Stimulated activated naive CD8-positive, alpha-beta T cell treated with anti-CD3 and anti-CD28 coated beads, Interleukin-15, Interleukin-2, amounts not matched to agents 100 ng/mL and 50 ng/mL, for 24 hours (primary cell): Measurements from ENCODE around the gene NR3C2.
"Not testable (repeated sequence)": the region's sequence is repeated elsewhere in the genome, so short reads cannot be mapped to it uniquely, and the experiment has no call there.

ENCODE experiments used
- H3K27ac Mint-ChIP-seq: one replicate; pipeline ENCODE4 v1.8.0; 2021; ENCODE audit warnings: mild to moderate bottlenecking, mixed read lengths
- H3K27me3 Mint-ChIP-seq: one replicate; pipeline ENCODE4 v1.8.0; 2021; ENCODE audit warnings: mixed read lengths
- H3K36me3 Mint-ChIP-seq: one replicate; pipeline ENCODE4 v1.8.0; 2021; ENCODE audit warnings: low read depth, mixed read lengths
- H3K4me1 Mint-ChIP-seq: one replicate; pipeline ENCODE4 v1.8.0; 2021; ENCODE audit warnings: low read depth, mixed read lengths
- H3K4me3 Mint-ChIP-seq: one replicate; pipeline ENCODE4 v1.8.0; 2021; ENCODE audit warnings: mild to moderate bottlenecking, mixed read lengths
- H3K9me3 Mint-ChIP-seq: one replicate; pipeline ENCODE4 v1.8.0; 2021; ENCODE audit warnings: mixed read lengths

The NR3C2 gene

DNA sequence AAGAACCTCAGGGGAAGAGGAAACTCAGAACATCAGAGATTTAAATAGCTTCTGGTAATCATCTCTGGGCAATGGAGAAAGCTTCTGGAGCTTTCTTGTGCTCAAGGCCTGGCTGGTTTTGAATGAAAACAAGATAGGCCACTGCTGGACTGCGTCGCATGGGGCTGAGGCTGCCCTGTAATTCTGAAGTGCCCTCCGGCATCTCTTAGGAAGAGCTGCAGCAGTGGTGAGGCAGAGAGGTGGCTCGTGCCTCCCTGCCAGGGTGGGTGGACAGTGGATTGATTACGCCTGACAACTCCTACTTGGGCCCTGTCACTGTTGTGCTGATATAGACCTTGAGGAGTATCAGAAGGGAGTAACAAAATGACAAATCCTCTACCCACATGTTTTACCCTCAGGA lies 279.7 kb downstream of the NR3C2 start:
- H3K27ac Mint-ChIP-seq = no peak overlapping the region
- peaks cover 3% of the 10 kb centered on the region for H3K4me1 Mint-ChIP-seq
- no peaks in the 10 kb centered on the region for H3K36me3 Mint-ChIP-seq

DNA sequence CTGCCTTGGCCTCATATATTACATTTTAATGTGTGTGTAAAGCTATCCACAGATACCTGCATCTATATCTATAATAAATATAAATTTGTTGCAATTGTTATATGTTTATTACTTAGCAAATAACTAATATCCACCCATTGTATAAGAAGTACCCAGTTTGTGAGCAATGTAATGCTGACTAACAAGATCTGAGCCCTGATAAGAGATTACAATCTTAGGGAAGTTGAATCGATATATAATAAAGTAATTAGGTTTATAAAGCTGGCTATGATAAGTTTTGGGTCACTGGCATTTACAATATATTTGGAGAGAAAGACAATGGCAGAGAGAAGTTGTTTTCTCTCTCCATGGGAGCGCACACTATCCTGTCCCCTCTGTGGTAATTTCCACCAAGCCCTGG lies 280.6 kb downstream of the NR3C2 start:
- H3K4me1 Mint-ChIP-seq = peaks cover 3% of the 10 kb centered on the region
- no peaks in the 10 kb centered on the region for H3K36me3 Mint-ChIP-seq
- no peaks in the 10 kb centered on the region for H3K27me3 Mint-ChIP-seq
- peaks cover 8% of the 10 kb centered on the region for H3K9me3 Mint-ChIP-seq
- H3K27ac Mint-ChIP-seq = no peak overlapping the region
- H3K4me3 Mint-ChIP-seq = no peak overlapping the region

More for the DNA sequence above, 279.7 kb downstream of the NR3C2 start:
- H3K9me3 Mint-ChIP-seq = peaks cover 5% of the 10 kb centered on the region
- no peak overlapping the region for H3K4me3 Mint-ChIP-seq
- no peaks in the 10 kb centered on the region for H3K27me3 Mint-ChIP-seq

GRCh38 chr4:148159793-148160192 lies 282.4 kb downstream of the NR3C2 start:
- Mint-ChIP-seq H3K27me3 (no peaks in the 10 kb centered on the region), H3K9me3 (peaks cover 8% of the 10 kb centered on the region), H3K27ac (no peak overlapping the region), H3K36me3 (no peaks in the 10 kb centered on the region), H3K4me1 (no peaks in the 10 kb centered on the region), H3K4me3 (no peak overlapping the region)

DNA sequence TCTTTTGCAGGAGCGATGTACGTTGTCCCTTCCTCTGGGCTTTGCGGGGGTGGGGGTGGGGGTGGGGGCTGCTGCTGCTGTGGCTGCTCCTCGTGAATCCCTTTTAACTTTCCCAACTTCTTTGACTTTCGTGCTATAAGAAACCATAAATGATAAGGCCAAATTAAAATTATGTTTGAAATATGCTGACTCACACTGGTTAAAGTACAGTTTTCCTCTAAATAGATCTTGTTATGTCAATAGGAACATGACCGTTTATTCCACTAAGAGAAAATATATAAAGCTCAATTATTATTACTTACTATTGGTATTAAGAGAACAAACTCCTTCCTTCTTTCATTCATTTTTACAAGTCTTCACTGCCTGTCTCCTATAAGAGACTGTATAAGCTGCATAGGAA lies 287.4 kb downstream of the NR3C2 start:
- H3K9me3 Mint-ChIP-seq = peaks cover 8% of the 10 kb centered on the region
- no peaks in the 10 kb centered on the region for H3K4me1 Mint-ChIP-seq
- H3K4me3 Mint-ChIP-seq = no peak overlapping the region
- no peak overlapping the region for H3K27ac Mint-ChIP-seq
- no peaks in the 10 kb centered on the region for H3K27me3 Mint-ChIP-seq
- peaks cover 8% of the 10 kb centered on the region for H3K36me3 Mint-ChIP-seq

DNA sequence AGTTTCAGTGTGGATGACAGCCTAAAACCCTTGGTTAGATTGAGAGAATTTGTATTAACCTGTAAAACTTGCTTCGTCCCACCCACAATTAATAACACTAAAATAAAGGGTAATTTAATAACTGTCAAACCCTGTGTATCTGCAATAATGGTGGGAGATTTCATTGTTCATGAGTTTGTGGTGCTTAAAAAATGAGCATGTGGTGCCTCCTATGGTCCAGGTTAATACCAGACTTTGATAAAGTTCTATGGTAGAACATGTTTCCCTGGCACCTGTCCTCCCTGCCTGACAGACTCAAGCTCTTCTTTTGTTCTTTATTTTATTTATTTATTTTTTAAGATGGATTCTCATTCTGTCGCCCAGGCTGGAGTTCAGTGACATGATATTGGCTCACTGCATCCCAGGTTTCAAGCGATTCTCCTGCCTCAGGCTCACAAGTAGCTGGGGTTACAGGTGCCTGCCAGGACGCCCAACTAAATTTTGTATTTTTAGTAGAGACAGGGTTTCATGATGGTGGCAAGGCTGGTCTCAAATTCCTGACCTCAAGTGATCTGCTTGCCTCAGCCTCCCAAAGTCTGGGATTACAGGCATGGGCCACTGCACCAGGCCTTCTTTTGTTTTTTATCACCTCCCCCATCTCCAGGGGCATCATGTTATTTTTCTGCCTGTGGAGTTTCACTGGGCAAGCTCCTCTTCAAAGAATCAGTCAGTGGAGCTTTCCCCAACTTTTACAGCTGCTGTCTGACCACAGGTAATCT lies 289.2 kb downstream of the NR3C2 start:
- H3K4me3 Mint-ChIP-seq = no peak overlapping the region
- no peaks in the 10 kb centered on the region for H3K27me3 Mint-ChIP-seq
- H3K36me3 Mint-ChIP-seq = peaks cover 8% of the 10 kb centered on the region
- H3K27ac Mint-ChIP-seq = no peak overlapping the region
- H3K4me1 Mint-ChIP-seq = no peaks in the 10 kb centered on the region
- H3K9me3 Mint-ChIP-seq = peaks cover 3% of the 10 kb centered on the region

DNA sequence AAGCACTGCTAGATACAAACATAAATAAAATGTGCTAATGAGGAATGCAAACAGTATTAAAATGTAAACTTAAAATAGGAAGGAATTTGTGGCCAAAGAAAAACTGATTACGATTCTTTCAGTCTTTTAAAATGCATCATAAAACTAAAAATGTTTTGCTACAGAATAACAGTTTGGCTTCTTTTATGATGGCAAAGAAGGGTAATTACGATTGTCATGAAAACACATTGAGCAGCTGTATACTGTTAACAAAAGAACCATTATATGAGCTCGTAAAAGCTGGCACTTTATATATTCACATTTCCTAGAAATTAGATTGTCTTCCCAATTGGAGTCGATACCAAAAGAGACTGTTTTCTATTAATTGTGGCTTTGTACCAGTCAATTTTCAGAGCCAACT lies 290.4 kb downstream of the NR3C2 start:
- Mint-ChIP-seq H3K4me3 (no peak overlapping the region), H3K9me3 (no peaks in the 10 kb centered on the region), H3K27ac (no peak overlapping the region), H3K4me1 (no peaks in the 10 kb centered on the region), H3K36me3 (peaks cover 8% of the 10 kb centered on the region), H3K27me3 (no peaks in the 10 kb centered on the region)

DNA sequence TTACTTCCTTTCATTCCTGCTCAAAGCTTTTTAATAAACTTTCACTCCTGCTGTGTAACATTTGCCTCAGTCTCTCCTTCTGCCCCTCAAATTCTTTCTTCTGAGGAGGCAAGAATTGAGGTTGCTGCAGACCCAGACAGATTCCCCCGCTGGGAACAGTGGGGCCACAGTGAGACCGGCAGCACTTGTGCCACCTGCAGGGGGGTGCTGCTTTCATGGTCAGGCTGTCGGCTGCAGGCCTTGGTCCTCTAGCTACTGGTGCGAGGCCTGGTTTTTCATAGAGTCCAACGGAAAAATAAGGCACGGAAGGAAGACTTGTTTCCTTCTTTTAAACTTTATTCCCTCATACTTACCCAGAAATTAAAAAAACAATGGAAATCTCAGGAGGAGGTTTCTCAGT lies 296.7 kb downstream of the NR3C2 start:
- H3K9me3 Mint-ChIP-seq = no peaks in the 10 kb centered on the region
- no peak overlapping the region for H3K27ac Mint-ChIP-seq
- no peak overlapping the region for H3K4me3 Mint-ChIP-seq
- H3K4me1 Mint-ChIP-seq = no peaks in the 10 kb centered on the region
- no peaks in the 10 kb centered on the region for H3K27me3 Mint-ChIP-seq
- H3K36me3 Mint-ChIP-seq = peaks cover 17% of the 10 kb centered on the region

GRCh38 chr4:148143174-148143573 lies 299.0 kb downstream of the NR3C2 start:
- Mint-ChIP-seq H3K36me3 (peaks cover 26% of the 10 kb centered on the region), H3K9me3 (no peaks in the 10 kb centered on the region), H3K27me3 (no peaks in the 10 kb centered on the region), H3K27ac (no peak overlapping the region), H3K4me1 (no peaks in the 10 kb centered on the region), H3K4me3 (no peak overlapping the region)

- Mint-ChIP-seq H3K27me3 (no peaks in the 10 kb centered on the region), H3K9me3 (no peaks in the 10 kb centered on the region), H3K4me1 (no peaks in the 10 kb centered on the region), H3K27ac (no peak overlapping the region), H3K4me3 (no peak overlapping the region), H3K36me3 (peaks cover 26% of the 10 kb centered on the region)
Observed at GRCh38 chr4:148141501-148141900, 300.7 kb downstream of the NR3C2 start.

GRCh38 chr4:148126825-148127224 lies 315.4 kb downstream of the NR3C2 start:
- Mint-ChIP-seq H3K4me3 (no peak overlapping the region), H3K9me3 (peaks cover 27% of the 10 kb centered on the region), H3K27ac (no peak overlapping the region)

GRCh38 chr4:148124512-148124911 lies 317.7 kb downstream of the NR3C2 start:
- Mint-ChIP-seq H3K36me3 (peaks cover 44% of the 10 kb centered on the region), H3K4me3 (no peak overlapping the region), H3K4me1 (peaks cover 3% of the 10 kb centered on the region), H3K9me3 (peaks cover 28% of the 10 kb centered on the region), H3K27me3 (no peaks in the 10 kb centered on the region), H3K27ac (no peak overlapping the region)

More at GRCh38 chr4:148126825-148127224, 315.4 kb downstream of the NR3C2 start:
- Mint-ChIP-seq H3K36me3 (peaks cover 47% of the 10 kb centered on the region), H3K27me3 (no peaks in the 10 kb centered on the region), H3K4me1 (peaks cover 3% of the 10 kb centered on the region)

DNA sequence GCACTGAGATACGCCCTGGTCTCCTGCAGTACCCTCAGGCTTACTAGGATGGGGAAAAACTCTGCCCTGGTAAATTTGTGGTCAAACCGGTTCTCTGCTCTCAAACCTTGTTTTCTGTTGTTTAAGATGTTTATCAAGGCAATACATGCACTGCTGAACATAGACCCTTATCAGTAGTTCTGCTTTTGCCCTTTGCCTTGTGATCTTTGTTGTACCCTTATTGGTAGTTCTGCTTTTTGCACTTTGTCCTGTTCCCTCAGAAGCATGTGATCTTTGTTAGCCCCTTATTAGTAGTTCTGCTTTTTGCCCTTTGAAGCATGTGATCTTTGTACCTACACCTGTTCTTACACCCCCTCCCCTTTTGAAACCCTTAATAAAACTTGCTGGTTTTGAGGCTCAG lies 319.1 kb downstream of the NR3C2 start:
- not testable (repeated sequence) for H3K27me3 Mint-ChIP-seq, H3K4me1 Mint-ChIP-seq, H3K27ac Mint-ChIP-seq, H3K4me3 Mint-ChIP-seq
- H3K36me3 Mint-ChIP-seq = peaks cover 39% of the 10 kb centered on the region
- H3K9me3 Mint-ChIP-seq = peaks cover 28% of the 10 kb centered on the region

DNA sequence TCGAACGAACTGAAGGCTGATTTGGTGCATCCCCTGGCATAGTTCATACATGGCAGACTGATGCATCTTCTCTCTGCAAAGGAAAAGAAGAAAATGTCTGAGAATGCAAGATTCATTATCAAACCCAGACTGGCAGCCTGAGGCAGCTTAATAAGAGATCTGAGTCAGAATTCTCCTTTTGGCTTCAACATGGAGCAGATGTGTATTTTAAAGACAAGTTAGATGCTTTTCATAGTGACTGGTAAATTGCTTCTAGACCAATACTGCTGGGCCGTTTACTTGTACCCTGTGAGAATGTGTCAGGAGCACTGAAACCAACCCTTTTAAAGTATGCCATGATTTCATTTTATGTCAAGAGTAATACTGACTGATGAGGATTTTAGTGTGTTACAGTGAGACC lies 322.0 kb downstream of the NR3C2 start:
- Mint-ChIP-seq H3K4me1 (peaks cover 6% of the 10 kb centered on the region), H3K36me3 (peaks cover 27% of the 10 kb centered on the region), H3K27ac (no peak overlapping the region), H3K27me3 (no peaks in the 10 kb centered on the region), H3K9me3 (peaks cover 23% of the 10 kb centered on the region), H3K4me3 (no peak overlapping the region)

DNA sequence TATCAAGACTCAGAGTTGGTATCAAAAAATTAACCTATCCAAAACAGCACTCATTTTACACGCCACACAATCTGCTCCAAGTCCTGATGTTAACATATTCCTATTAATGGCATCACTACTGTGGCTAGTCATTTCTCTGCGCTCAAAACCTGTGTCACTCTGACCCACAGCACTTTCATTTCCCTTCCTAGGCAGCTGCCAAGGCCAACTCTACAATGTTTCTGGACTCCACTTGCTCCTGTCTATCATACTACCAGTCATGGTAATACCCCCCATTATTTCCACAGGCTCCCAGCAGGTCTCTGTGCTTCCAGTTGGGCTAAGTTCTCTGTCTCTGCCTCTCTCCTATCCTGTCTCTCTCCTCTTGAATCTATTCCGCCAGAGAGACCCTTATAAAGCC lies 323.6 kb downstream of the NR3C2 start:
- Mint-ChIP-seq H3K36me3 (peaks cover 25% of the 10 kb centered on the region), H3K27me3 (no peaks in the 10 kb centered on the region), H3K27ac (no peak overlapping the region), H3K9me3 (peaks cover 17% of the 10 kb centered on the region), H3K4me1 (peaks cover 6% of the 10 kb centered on the region), H3K4me3 (no peak overlapping the region)

DNA sequence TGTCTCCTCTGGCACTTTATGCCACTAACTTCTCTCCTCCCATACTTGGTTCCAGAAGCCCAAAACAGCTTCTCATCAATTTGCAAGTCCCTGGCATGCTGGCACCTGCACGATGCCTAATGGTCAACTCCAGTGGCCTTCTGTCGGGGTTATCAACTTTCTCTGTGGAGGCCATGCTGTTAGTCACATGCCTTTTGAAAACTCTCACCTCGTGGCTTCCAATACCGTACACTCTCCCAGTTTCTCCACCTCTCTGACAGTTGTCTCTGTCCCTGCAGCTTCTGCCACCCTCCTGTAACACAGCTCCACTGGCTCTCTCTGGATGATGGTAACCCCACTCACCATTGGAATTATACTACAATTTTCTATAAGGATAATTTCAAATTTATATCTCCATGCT lies 324.0 kb downstream of the NR3C2 start:
- H3K4me1 Mint-ChIP-seq = peaks cover 6% of the 10 kb centered on the region
- H3K9me3 Mint-ChIP-seq = peaks cover 13% of the 10 kb centered on the region
- no peak overlapping the region for H3K27ac Mint-ChIP-seq
- no peak overlapping the region for H3K4me3 Mint-ChIP-seq
- H3K27me3 Mint-ChIP-seq = no peaks in the 10 kb centered on the region
- H3K36me3 Mint-ChIP-seq = peaks cover 21% of the 10 kb centered on the region

- Mint-ChIP-seq H3K4me3 (no peak overlapping the region), H3K36me3 (peaks cover 10% of the 10 kb centered on the region), H3K27me3 (no peaks in the 10 kb centered on the region), H3K27ac (no peak overlapping the region), H3K4me1 (peaks cover 13% of the 10 kb centered on the region), H3K9me3 (peaks cover 2% of the 10 kb centered on the region)
Observed at GRCh38 chr4:148116969-148117368, 325.2 kb downstream of the NR3C2 start.
